ENCODE data around the gene MAJIN. TPM values are rescaled to one million over a fixed set of nuclear protein-coding genes. Genes with fewer than 3 reads are reported as not detected.

The MAJIN gene
- total and polyA plus RNA-seq, 10 of the 15 experiments (the other 5 are each of a cell fraction or from before 2014, with no cell fraction given): 0.10 TPM; not detected in 9

DNA sequence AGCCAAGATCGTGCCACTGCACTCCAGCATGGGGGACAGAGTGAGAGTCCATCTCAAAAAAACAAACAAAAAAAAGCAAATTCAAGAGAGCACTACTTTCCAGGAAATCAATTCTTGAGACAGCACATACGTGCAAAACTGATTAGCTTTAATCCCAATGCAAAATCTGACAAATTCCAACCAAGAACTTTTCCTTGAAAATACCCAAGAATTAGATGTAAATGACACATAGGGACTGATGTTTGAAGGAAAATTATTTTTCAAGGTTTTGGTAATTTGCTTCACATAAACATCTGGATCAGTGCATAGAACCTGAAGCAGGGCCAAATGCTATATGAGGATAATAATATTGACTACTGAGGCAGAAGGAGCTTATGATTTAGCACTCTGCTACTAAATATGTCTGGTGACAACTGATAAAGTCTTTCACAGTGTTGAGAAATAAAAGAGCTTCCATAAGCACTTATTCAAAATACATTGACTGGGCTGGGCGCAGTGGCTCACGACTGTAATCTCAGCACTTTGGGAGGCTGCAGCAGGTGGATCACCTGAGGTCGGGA is 8.8 kb downstream of the MAJIN start (continued):
- TF ChIP-seq, protein P1, sequence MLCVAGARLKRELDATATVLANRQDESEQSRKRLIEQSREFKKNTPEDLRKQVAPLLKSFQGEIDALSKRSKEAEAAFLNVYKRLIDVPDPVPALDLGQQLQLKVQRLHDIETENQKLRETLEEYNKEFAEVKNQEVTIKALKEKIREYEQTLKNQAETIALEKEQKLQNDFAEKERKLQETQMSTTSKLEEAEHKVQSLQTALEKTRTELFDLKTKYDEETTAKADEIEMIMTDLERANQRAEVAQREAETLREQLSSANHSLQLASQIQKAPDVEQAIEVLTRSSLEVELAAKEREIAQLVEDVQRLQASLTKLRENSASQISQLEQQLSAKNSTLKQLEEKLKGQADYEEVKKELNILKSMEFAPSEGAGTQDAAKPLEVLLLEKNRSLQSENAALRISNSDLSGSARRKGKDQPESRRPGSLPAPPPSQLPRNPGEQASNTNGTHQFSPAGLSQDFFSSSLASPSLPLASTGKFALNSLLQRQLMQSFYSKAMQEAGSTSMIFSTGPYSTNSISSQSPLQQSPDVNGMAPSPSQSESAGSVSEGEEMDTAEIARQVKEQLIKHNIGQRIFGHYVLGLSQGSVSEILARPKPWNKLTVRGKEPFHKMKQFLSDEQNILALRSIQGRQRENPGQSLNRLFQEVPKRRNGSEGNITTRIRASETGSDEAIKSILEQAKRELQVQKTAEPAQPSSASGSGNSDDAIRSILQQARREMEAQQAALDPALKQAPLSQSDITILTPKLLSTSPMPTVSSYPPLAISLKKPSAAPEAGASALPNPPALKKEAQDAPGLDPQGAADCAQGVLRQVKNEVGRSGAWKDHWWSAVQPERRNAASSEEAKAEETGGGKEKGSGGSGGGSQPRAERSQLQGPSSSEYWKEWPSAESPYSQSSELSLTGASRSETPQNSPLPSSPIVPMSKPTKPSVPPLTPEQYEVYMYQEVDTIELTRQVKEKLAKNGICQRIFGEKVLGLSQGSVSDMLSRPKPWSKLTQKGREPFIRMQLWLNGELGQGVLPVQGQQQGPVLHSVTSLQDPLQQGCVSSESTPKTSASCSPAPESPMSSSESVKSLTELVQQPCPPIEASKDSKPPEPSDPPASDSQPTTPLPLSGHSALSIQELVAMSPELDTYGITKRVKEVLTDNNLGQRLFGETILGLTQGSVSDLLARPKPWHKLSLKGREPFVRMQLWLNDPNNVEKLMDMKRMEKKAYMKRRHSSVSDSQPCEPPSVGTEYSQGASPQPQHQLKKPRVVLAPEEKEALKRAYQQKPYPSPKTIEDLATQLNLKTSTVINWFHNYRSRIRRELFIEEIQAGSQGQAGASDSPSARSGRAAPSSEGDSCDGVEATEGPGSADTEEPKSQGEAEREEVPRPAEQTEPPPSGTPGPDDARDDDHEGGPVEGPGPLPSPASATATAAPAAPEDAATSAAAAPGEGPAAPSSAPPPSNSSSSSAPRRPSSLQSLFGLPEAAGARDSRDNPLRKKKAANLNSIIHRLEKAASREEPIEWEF (IDR thresholded peaks at IDR 0.05; ENCODE audit: insufficient replicate concordance, low read depth, low read length): no peak
- no peak for TF ChIP-seq SP1 (IDR thresholded peaks at IDR 0.05; ENCODE audit: low read depth, low read length)
- TF ChIP-seq RAD21 (IDR thresholded peaks at IDR 0.05; ENCODE audit: insufficient read depth, low read depth, low read length): no peak
- TF ChIP-seq EP300 (IDR thresholded peaks at IDR 0.05; ENCODE audit: borderline replicate concordance in 1 of 2, control insufficient read depth in 1 of 2, low read depth in 2 of 2, low read length in 2 of 2): no peak
- no peak for TF ChIP-seq ZNF217 (IDR thresholded peaks at IDR 0.05)
- TF ChIP-seq, protein P2, sequence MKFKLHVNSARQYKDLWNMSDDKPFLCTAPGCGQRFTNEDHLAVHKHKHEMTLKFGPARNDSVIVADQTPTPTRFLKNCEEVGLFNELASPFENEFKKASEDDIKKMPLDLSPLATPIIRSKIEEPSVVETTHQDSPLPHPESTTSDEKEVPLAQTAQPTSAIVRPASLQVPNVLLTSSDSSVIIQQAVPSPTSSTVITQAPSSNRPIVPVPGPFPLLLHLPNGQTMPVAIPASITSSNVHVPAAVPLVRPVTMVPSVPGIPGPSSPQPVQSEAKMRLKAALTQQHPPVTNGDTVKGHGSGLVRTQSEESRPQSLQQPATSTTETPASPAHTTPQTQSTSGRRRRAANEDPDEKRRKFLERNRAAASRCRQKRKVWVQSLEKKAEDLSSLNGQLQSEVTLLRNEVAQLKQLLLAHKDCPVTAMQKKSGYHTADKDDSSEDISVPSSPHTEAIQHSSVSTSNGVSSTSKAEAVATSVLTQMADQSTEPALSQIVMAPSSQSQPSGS (IDR thresholded peaks at IDR 0.05; ENCODE audit: low read length): no peak
- no peak for TF ChIP-seq WRNIP1 (IDR thresholded peaks at IDR 0.05; ENCODE audit: borderline replicate concordance, low read depth, low read length)
- TF ChIP-seq, protein P3, sequence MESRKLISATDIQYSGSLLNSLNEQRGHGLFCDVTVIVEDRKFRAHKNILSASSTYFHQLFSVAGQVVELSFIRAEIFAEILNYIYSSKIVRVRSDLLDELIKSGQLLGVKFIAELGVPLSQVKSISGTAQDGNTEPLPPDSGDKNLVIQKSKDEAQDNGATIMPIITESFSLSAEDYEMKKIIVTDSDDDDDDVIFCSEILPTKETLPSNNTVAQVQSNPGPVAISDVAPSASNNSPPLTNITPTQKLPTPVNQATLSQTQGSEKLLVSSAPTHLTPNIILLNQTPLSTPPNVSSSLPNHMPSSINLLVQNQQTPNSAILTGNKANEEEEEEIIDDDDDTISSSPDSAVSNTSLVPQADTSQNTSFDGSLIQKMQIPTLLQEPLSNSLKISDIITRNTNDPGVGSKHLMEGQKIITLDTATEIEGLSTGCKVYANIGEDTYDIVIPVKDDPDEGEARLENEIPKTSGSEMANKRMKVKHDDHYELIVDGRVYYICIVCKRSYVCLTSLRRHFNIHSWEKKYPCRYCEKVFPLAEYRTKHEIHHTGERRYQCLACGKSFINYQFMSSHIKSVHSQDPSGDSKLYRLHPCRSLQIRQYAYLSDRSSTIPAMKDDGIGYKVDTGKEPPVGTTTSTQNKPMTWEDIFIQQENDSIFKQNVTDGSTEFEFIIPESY (IDR thresholded peaks at IDR 0.05): no peak
- TF ChIP-seq GABPA (IDR thresholded peaks at IDR 0.05; ENCODE audit: low read depth): no peak
- no peak for TF ChIP-seq JUNB (IDR thresholded peaks at IDR 0.05)
